Lower leg skin (tissue), 4 donors: ENCODE measurements around the gene CHST5. TPM values are rescaled to one million over a fixed set of nuclear protein-coding genes. Genes with fewer than 3 reads are reported as not detected.
"Not testable (repeated sequence)": the region's sequence is repeated elsewhere in the genome, so short reads cannot be mapped to it uniquely, and the experiment has no call there.

Experiments used
- DNase-seq, 2 donors: peaks; one replicate each; pipeline ENCODE4 v3.0.0-alpha.2; 2019; ENCODE audit warnings: low spot score in 2 of 2
- H3K4me3 ChIP-seq: fragments of 200-600 bp; sonication (generic); 2 replicates; pipeline ENCODE4 v1.5.1; 2017; ENCODE audit warnings: mild to moderate bottlenecking, low read depth; ENCODE audit not compliant: poor library complexity, severe bottlenecking
- CTCF ChIP-seq, 3 donors: fragments of 450-650 bp; IDR thresholded peaks; one replicate each; pipeline ENCODE4 v1.5.1; 2016; ENCODE audit warnings: antibody characterized with exemption in 3 of 3, mild to moderate bottlenecking in 3 of 3, moderate library complexity in 2 of 3
- POLR2A ChIP-seq, 2 donors: fragments of 450-650 bp; IDR thresholded peaks; one replicate each; pipeline ENCODE4 v1.6.1; 2016 to 2017; ENCODE audit warnings: antibody characterized with exemption in 2 of 2, mild to moderate bottlenecking in 1 of 2, moderate library complexity in 1 of 2
- WGBS, 2 donors: methylation state at CpG; one replicate each; pipeline ENCODE4 v1.1.5; 2018; 5-methylcytosine and 5-hydroxymethylcytosine counted together
- intact Hi-C: fragments of 100-400 bp; cut with DNase I; formaldehyde crosslinking; loops from one replicate; pipeline ENCODE4 v1.15.0; 2023; ENCODE audit warnings: low total_unique reads
- total RNA-seq, 4 donors: library from RNA; depleted of rRNA; stranded (reverse); fragments of >200 nt; gene quantifications; one replicate each; pipeline ENCODE4 v1.1.0, GENCODE V29; 2016

Gene CHST5
- total RNA-seq, 4 donors from 2014 or later: 0.83 TPM; not detected in 3

DNA sequence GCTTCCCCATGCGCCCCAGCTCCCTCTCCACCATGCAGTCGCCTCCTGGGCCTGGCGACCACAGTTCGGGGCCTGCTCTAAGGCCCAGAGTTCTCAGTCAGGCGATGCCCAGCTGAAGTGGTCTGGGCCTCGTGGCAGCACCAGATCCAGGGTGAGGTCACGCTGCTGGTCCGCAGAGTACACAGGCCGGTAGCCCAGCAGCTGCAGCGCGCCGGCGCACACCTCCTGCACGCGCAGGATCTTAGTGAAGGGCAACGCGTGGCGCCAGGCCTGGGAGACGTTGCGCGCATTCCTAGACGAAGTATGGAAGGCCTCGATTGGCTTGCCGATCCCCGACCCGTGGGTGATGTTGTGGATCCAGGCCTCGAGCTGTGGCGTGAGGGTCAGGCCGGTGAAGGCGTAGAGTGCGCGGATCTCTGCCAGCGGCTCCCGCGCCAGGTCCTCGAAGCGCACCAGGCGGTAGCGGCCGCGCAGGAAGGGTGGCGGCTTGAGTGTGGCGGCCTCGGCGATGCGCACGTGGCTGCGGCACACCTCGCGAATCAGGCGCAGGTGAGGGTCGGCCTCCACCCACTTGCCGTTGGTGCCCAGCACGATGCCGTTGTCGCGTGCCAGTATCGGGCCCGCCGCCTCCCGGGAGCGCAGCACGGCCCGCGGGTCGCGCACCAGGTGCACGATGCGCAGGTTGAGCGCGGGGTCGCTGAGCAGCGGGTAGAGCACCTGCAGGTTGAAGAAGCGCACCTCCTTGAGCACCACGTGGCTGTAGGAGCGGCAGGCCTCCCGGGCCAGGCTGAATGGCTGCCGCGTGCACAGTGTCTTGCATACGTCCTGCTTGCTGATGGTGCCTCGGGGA, 6.6 kb downstream of the CHST5 start:
- intact Hi-C loops: no loop called here
- no peak for DNase-seq
- TF ChIP-seq CTCF (IDR thresholded peaks at IDR 0.05) (no peak), POLR2A (IDR thresholded peaks at IDR 0.05) (no peak)
- no peak overlapping the region for H3K4me3 ChIP-seq
- 94 to 96% methylated on average over 65 to 78 of the region's 81 CpGs for WGBS, 2 donors

GRCh38 chr16:75527825-75528299, 8.0 kb downstream of the CHST5 start:
- 68 to 91% methylated on average over 5 of the region's 5 CpGs for WGBS, 2 donors
- intact Hi-C loops: no loop called here
- no peak overlapping the region for H3K4me3 ChIP-seq
- no peak for TF ChIP-seq POLR2A (IDR thresholded peaks at IDR 0.05)
- TF ChIP-seq CTCF (IDR thresholded peaks at IDR 0.05): no peak
- no peak for DNase-seq

DNA sequence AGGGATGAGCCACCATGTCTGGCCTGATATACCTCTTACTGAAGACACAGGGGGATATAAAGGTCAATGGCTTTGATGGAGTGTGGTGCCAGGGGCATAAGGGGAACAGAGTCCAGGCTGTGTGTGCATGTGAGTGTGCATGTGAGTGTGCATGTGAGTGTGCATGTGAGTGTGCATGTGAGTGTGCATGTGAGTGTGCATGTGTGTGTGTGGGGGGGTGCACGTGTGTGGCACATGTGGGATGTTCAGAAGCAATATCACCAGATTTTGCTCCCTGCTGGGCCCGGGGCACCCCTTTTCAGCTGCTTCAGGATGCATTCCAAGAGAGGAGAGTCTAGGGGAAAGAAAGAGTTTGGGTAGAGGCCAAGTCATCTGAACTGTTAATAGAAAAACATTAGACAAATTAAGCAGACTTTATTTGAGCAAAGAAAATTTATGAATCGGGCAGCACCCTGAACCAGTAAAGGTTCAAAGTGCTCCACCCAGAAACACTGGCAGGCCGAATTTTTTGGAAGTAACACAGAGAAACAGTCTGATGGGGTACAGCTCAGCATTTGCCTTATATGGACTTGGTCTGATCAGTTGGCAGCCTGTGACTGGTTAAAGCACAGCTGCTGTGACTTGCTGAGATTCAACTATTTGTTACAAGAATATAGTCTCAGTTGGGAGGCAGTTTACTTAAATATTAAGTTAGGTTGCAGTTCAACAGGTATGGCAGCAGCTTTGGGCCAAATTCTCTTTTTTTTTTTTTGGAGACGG, 9.7 kb downstream of the CHST5 start:
- no peak for TF ChIP-seq CTCF (IDR thresholded peaks at IDR 0.05)
- no peak for TF ChIP-seq POLR2A (IDR thresholded peaks at IDR 0.05)
- no peak for DNase-seq
- no peak overlapping the region for H3K4me3 ChIP-seq
- WGBS, 2 donors: 66 to 81% methylated on average over 5 of the region's 5 CpGs
- intact Hi-C loops: no loop called here

GRCh38 chr16:75519175-75519574, 16.7 kb downstream of the CHST5 start:
- DNase-seq: no peak
- intact Hi-C loops: no loop called here
- 91 to 92% methylated on average over 6 of the region's 6 CpGs for WGBS, 2 donors
- H3K4me3 ChIP-seq: no peak overlapping the region
- TF ChIP-seq POLR2A (IDR thresholded peaks at IDR 0.05) (no peak), CTCF (IDR thresholded peaks at IDR 0.05) (no peak)

GRCh38 chr16:75516189-75516966, 19.5 kb downstream of the CHST5 start:
- H3K4me3 ChIP-seq: peak overlapping the region; percentile 92
- 9 to 15% methylated on average over 24 to 41 of the region's 42 CpGs for WGBS, 2 donors
- intact Hi-C loops, DNase-seq: not testable (repeated sequence)
